Measurements from ENCODE around the gene AFF3. TPM values are rescaled to one million over a fixed set of nuclear protein-coding genes. Genes with fewer than 3 reads are reported as not detected.

AFF3 gene
- total RNA-seq, 4 donors from 2014 or later = 8.5 to 77.2 (median 27.1) TPM

GRCh38 chr2:100140582-100140981, 1.8 kb downstream of the AFF3 start:
- no peak for DNase-seq
- TF ChIP-seq POLR2A (IDR thresholded peaks at IDR 0.05) (no peak), CTCF (IDR thresholded peaks at IDR 0.05) (no peak)
- H3K27me3 ChIP-seq = no peaks in the 10 kb centered on the region
- intact Hi-C loops (cut with DNase I; ENCODE audit: low total_unique reads) = no loop called here
- no peaks in the 10 kb centered on the region for H3K36me3 ChIP-seq
- H3K27ac ChIP-seq = no peak overlapping the region
- H3K4me1 ChIP-seq = no peaks in the 10 kb centered on the region
- H3K4me3 ChIP-seq = no peak overlapping the region
- no peaks in the 10 kb centered on the region for H3K9me3 ChIP-seq

DNA sequence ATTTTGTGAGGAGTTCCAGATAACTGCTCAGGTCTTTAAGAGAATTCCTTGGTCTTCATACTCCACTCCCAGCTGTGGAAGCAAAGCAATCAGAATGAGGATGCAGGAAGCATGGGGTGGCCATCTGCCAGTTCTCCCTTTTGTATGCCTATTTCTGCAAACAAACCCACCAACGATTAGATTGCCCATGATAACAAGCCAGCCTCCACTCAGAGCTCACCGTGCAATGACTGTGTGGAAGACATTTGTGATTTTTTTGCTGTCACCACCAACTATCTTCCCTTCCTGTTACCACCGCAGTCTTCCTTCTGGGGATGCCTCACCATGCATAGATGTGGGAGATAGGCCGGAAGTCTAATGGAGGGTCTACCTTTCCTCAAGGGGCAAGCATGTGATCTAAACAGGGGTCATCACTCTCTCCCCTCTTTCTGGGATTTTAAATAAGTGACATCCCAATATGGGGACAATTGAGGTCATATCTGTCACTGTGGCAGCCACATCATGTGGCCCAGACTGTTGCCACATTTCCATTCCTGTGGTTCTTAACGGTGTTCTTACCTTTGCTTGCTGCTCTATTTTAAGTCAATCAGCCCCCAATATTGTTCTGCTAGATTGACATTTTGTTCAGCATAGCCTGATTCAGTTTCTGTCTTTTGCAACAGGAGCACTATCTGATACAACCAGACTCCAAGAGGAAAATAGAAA, 4.4 kb downstream of the AFF3 start:
- H3K27me3 ChIP-seq = no peaks in the 10 kb centered on the region
- DNase-seq = no peak
- H3K4me3 ChIP-seq = no peak overlapping the region
- H3K27ac ChIP-seq = no peak overlapping the region
- no peaks in the 10 kb centered on the region for H3K9me3 ChIP-seq
- TF ChIP-seq POLR2A (IDR thresholded peaks at IDR 0.05) = no peak
- TF ChIP-seq CTCF (IDR thresholded peaks at IDR 0.05) = no peak
- H3K36me3 ChIP-seq = no peaks in the 10 kb centered on the region
- H3K4me1 ChIP-seq = no peaks in the 10 kb centered on the region
- intact Hi-C loops (cut with DNase I; ENCODE audit: low total_unique reads) = no loop called here

DNA sequence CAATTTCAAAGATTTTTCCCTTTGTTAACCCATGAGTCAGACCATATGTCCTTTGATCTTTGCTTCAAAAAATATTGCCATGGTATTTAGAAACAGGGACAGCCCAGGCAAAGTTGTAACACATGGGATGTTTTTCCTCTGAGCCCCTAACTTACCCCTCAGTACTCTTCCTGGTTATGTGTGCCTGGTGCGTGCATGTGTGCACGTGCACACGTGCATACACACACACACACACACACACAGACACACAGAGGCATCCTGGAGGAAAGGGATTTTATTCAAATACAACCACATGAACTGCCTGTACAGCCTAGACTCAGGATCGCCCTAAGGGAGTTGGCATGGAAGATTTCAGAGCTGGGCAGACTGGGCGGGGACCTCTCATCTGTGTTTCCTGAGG, 5.1 kb downstream of the AFF3 start:
- Histone ChIP-seq H3K4me3 (no peak overlapping the region), H3K27me3 (no peaks in the 10 kb centered on the region), H3K9me3 (no peaks in the 10 kb centered on the region), H3K4me1 (no peaks in the 10 kb centered on the region), H3K36me3 (no peaks in the 10 kb centered on the region), H3K27ac (no peak overlapping the region)
- intact Hi-C loops (cut with DNase I; ENCODE audit: low total_unique reads) = no loop called here
- no peak for DNase-seq
- TF ChIP-seq CTCF (IDR thresholded peaks at IDR 0.05) (no peak), POLR2A (IDR thresholded peaks at IDR 0.05) (no peak)

DNA sequence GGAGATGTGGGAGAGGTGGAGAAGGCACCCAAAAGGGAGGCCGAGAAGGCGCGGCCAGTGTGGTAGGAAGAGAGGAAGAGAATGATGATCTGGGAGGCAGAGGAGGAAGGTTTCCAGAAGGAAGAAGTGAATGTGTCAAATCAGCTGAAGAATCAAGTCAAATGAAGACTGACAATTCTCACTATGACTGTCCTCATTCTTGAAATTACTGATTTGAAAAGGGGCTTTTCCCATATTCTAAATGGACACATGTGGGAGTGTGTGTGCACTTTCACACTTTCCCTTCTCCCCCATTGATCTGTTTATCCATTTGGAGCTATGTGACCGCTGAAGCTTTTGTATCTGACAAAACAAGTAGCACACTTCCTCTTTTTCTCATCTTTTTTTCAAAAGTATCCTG, 6.1 kb downstream of the AFF3 start:
- no peak for DNase-seq
- intact Hi-C loops (cut with DNase I; ENCODE audit: low total_unique reads) = no loop called here
- no peak for TF ChIP-seq CTCF (IDR thresholded peaks at IDR 0.05)
- no peak for TF ChIP-seq POLR2A (IDR thresholded peaks at IDR 0.05)
- Histone ChIP-seq H3K4me3 (no peak overlapping the region), H3K27ac (no peak overlapping the region), H3K36me3 (no peaks in the 10 kb centered on the region), H3K9me3 (no peaks in the 10 kb centered on the region), H3K27me3 (no peaks in the 10 kb centered on the region), H3K4me1 (no peaks in the 10 kb centered on the region)

GRCh38 chr2:100135415-100135814, 7.0 kb downstream of the AFF3 start:
- no peak for DNase-seq
- no peak overlapping the region for H3K4me3 ChIP-seq
- no peaks in the 10 kb centered on the region for H3K4me1 ChIP-seq
- intact Hi-C loops (cut with DNase I; ENCODE audit: low total_unique reads) = no loop called here
- no peak overlapping the region for H3K27ac ChIP-seq
- no peak for TF ChIP-seq CTCF (IDR thresholded peaks at IDR 0.05)
- TF ChIP-seq POLR2A (IDR thresholded peaks at IDR 0.05) = no peak
- H3K36me3 ChIP-seq = no peaks in the 10 kb centered on the region
- no peaks in the 10 kb centered on the region for H3K9me3 ChIP-seq
- no peaks in the 10 kb centered on the region for H3K27me3 ChIP-seq

Measured in uterus (tissue), 4 donors.